WTC11 (cell line): ENCODE measurements around the gene SLC35A4. TPM values are rescaled to one million over a fixed set of nuclear protein-coding genes. Genes with fewer than 3 reads are reported as not detected.

ENCODE experiments used
- CBFB ChIP-seq: sonication (generic); formaldehyde crosslinking; IDR thresholded peaks from 2 replicates; pipeline ENCODE4 v1.8.1; 2022; ENCODE audit warnings: mild to moderate bottlenecking, low read depth, missing genetic modification reagents
- E2F4 ChIP-seq: sonication (generic); formaldehyde crosslinking; IDR thresholded peaks from 2 replicates; pipeline ENCODE4 v1.8.1; 2022; ENCODE audit warnings: low read depth, mild to moderate bottlenecking, moderate library complexity, missing genetic modification reagents, borderline replicate concordance
- ELF4 ChIP-seq: sonication (generic); formaldehyde crosslinking; IDR thresholded peaks from 2 replicates; pipeline ENCODE4 v1.8.1; 2022; ENCODE audit warnings: low read depth, mild to moderate bottlenecking, moderate library complexity, missing genetic modification reagents
- ESRRA ChIP-seq: sonication (generic); formaldehyde crosslinking; IDR thresholded peaks from 2 replicates; pipeline ENCODE4 v1.8.1; 2022; ENCODE audit warnings: mild to moderate bottlenecking, missing genetic modification reagents, borderline replicate concordance
- FOXK1 ChIP-seq: sonication (generic); formaldehyde crosslinking; IDR thresholded peaks from 2 replicates; pipeline ENCODE4 v1.8.0; 2022; ENCODE audit warnings: mild to moderate bottlenecking, moderate library complexity, missing genetic modification reagents
- FOXP1 ChIP-seq: sonication (generic); formaldehyde crosslinking; IDR thresholded peaks from 2 replicates; pipeline ENCODE4 v1.8.0; 2022; ENCODE audit warnings: missing genetic modification reagents, mild to moderate bottlenecking, moderate library complexity, borderline replicate concordance
- FOXP4 ChIP-seq: sonication (generic); formaldehyde crosslinking; IDR thresholded peaks from 2 replicates; pipeline ENCODE4 v1.8.0; 2022; ENCODE audit warnings: mild to moderate bottlenecking, missing genetic modification reagents
- GABPB1 ChIP-seq: sonication (generic); formaldehyde crosslinking; IDR thresholded peaks from 2 replicates; pipeline ENCODE4 v1.8.1; 2023; ENCODE audit warnings: mild to moderate bottlenecking, missing genetic modification reagents
- GTF2I ChIP-seq: fragments of 250-450 bp; sonication (Bioruptor Pico); conservative IDR thresholded peaks from 2 replicates; pipeline ENCODE4 v1.4.0; 2021; ENCODE audit warnings: mild to moderate bottlenecking
- HMGA2 ChIP-seq: fragments of 250-450 bp; sonication (Bioruptor Pico); IDR thresholded peaks from 2 replicates; pipeline ENCODE4 v1.4.0; 2021; ENCODE audit warnings: mild to moderate bottlenecking, moderate library complexity
- JAZF1 ChIP-seq: fragments of 250-450 bp; sonication (Bioruptor Pico); IDR thresholded peaks from 2 replicates; pipeline ENCODE4 v1.9.0; 2021; ENCODE audit warnings: moderate library complexity, mild to moderate bottlenecking, inconsistent platforms
- JUN ChIP-seq: sonication (generic); formaldehyde crosslinking; IDR thresholded peaks from 2 replicates; pipeline ENCODE4 v1.8.0; 2023; ENCODE audit warnings: mild to moderate bottlenecking, missing genetic modification reagents
- MLX ChIP-seq: sonication (generic); formaldehyde crosslinking; IDR thresholded peaks from 2 replicates; pipeline ENCODE4 v1.8.1; 2023; ENCODE audit warnings: mild to moderate bottlenecking, missing genetic modification reagents, moderate library complexity
- MXD4 ChIP-seq: fragments of 250-450 bp; sonication (Bioruptor Pico); IDR thresholded peaks from 2 replicates; pipeline ENCODE4 v1.8.0; 2021; ENCODE audit warnings: mild to moderate bottlenecking, moderate library complexity, borderline replicate concordance
- MYBL2 ChIP-seq: sonication (generic); formaldehyde crosslinking; IDR thresholded peaks from 2 replicates; pipeline ENCODE4 v1.8.1; 2023; ENCODE audit warnings: mild to moderate bottlenecking, moderate library complexity, missing genetic modification reagents
- NR2C2 ChIP-seq: sonication (generic); formaldehyde crosslinking; IDR thresholded peaks from 2 replicates; pipeline ENCODE4 v1.8.0; 2022; ENCODE audit warnings: mild to moderate bottlenecking, missing genetic modification reagents
- OVOL2 ChIP-seq: fragments of 250-450 bp; sonication (Bioruptor Pico); IDR thresholded peaks from 2 replicates; pipeline ENCODE4 v1.9.0; 2021; ENCODE audit warnings: mild to moderate bottlenecking, borderline replicate concordance
- PRDM15 ChIP-seq: sonication (generic); formaldehyde crosslinking; IDR thresholded peaks from 2 replicates; pipeline ENCODE4 v1.8.0; 2022; ENCODE audit warnings: missing genetic modification reagents
- PRRX2 ChIP-seq: fragments of 250-450 bp; sonication (Bioruptor Pico); IDR thresholded peaks from 2 replicates; pipeline ENCODE4 v1.8.0; 2021; ENCODE audit warnings: mild to moderate bottlenecking
- TEAD1 ChIP-seq: sonication (generic); formaldehyde crosslinking; IDR thresholded peaks from 2 replicates; pipeline ENCODE4 v1.8.0; 2022; ENCODE audit warnings: mild to moderate bottlenecking, missing genetic modification reagents
- TP53 ChIP-seq: sonication (generic); formaldehyde crosslinking; IDR thresholded peaks from 2 replicates; pipeline ENCODE4 v1.8.1; 2023; ENCODE audit warnings: mild to moderate bottlenecking, missing genetic modification reagents
- ZNF121 ChIP-seq: sonication (generic); formaldehyde crosslinking; IDR thresholded peaks from 2 replicates; pipeline ENCODE4 v1.8.0; 2023; ENCODE audit warnings: missing genetic modification reagents
- ZNF138 ChIP-seq: sonication (generic); formaldehyde crosslinking; conservative IDR thresholded peaks from 2 replicates; pipeline ENCODE4 v1.8.1; 2022; ENCODE audit warnings: mild to moderate bottlenecking, moderate library complexity, missing genetic modification reagents
- ZNF219 ChIP-seq: sonication (generic); formaldehyde crosslinking; IDR thresholded peaks from 2 replicates; pipeline ENCODE4 v1.8.0; 2023; ENCODE audit warnings: missing genetic modification reagents, mild to moderate bottlenecking, borderline replicate concordance
- ZNF396 ChIP-seq: fragments of 250-450 bp; sonication (Bioruptor Pico); IDR thresholded peaks from 2 replicates; pipeline ENCODE4 v1.8.0; 2021; ENCODE audit warnings: mild to moderate bottlenecking, moderate library complexity, borderline replicate concordance
- ZSCAN18 ChIP-seq: fragments of 250-450 bp; sonication (Bioruptor Pico); IDR thresholded peaks from 2 replicates; pipeline ENCODE4 v2.1.2; 2022; ENCODE audit warnings: mild to moderate bottlenecking, moderate library complexity
- total RNA-seq: library from RNA; stranded (reverse); gene quantifications from 3 replicates; pipeline ENCODE4 v1.2.3, GENCODE V29; 2021
- TF ChIP-seq, protein P1 (sequence below): sonication (generic); formaldehyde crosslinking; IDR thresholded peaks from 2 replicates; pipeline ENCODE4 v1.8.0; 2022; ENCODE audit warnings: mild to moderate bottlenecking, missing genetic modification reagents
- TF ChIP-seq, protein P2 (sequence below): sonication (generic); formaldehyde crosslinking; IDR thresholded peaks from 2 replicates; pipeline ENCODE4 v1.8.1; 2022; ENCODE audit warnings: missing genetic modification reagents, borderline replicate concordance

SLC35A4 gene
- total RNA-seq, 1 experiment from 2014 or later: 74.7 TPM

GRCh38 chr5:140564196-140565023, at the start of gene SLC35A4, which contains the start of gene APBB3 (continued):
- no peak; the same call in 1 of the 2 replicates for TF ChIP-seq FOXP4
- peak; percentile 90 for TF ChIP-seq MYBL2 (CRISPR knock-in tag)
- no peak for TF ChIP-seq MXD4 (CRISPR knock-in tag)
- TF ChIP-seq ZNF396 (CRISPR knock-in tag): no peak
- peak; percentile 72; the same call in 1 of the 2 replicates for TF ChIP-seq ESRRA (CRISPR knock-in tag)
- TF ChIP-seq FOXP1 (CRISPR knock-in tag): peak; percentile 93
- TF ChIP-seq FOXK1 (CRISPR knock-in tag): peak; percentile 71
- no peak; the same call in 1 of the 2 replicates for TF ChIP-seq ELF4 (CRISPR knock-in tag)
- TF ChIP-seq NR2C2 (CRISPR knock-in tag): peak; percentile 44; the same call in 1 of the 2 replicates
- TF ChIP-seq JAZF1 (CRISPR knock-in tag): no peak
- peak; percentile 62; the same call in 1 of the 2 replicates for TF ChIP-seq TP53 (CRISPR knock-in tag)
- peak; percentile 94 for TF ChIP-seq TEAD1 (CRISPR knock-in tag)
- TF ChIP-seq OVOL2: no peak
- TF ChIP-seq, protein P1, sequence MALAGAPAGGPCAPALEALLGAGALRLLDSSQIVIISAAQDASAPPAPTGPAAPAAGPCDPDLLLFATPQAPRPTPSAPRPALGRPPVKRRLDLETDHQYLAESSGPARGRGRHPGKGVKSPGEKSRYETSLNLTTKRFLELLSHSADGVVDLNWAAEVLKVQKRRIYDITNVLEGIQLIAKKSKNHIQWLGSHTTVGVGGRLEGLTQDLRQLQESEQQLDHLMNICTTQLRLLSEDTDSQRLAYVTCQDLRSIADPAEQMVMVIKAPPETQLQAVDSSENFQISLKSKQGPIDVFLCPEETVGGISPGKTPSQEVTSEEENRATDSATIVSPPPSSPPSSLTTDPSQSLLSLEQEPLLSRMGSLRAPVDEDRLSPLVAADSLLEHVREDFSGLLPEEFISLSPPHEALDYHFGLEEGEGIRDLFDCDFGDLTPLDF (CRISPR knock-in tag): no peak
- peak; percentile 70 for TF ChIP-seq PRRX2 (CRISPR knock-in tag)
- TF ChIP-seq JUN (CRISPR knock-in tag): peak; percentile 40; the same call in 1 of the 2 replicates
- TF ChIP-seq, protein P2, sequence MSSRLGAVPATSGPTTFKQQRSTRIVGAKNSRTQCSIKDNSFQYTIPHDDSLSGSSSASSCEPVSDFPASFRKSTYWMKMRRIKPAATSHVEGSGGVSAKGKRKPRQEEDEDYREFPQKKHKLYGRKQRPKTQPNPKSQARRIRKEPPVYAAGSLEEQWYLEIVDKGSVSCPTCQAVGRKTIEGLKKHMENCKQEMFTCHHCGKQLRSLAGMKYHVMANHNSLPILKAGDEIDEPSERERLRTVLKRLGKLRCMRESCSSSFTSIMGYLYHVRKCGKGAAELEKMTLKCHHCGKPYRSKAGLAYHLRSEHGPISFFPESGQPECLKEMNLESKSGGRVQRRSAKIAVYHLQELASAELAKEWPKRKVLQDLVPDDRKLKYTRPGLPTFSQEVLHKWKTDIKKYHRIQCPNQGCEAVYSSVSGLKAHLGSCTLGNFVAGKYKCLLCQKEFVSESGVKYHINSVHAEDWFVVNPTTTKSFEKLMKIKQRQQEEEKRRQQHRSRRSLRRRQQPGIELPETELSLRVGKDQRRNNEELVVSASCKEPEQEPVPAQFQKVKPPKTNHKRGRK: no peak
- TF ChIP-seq GTF2I (CRISPR knock-in tag): no peak
- no peak for TF ChIP-seq CBFB (CRISPR knock-in tag)
- 0 out of 2 replicates have a peak, but pooled peaks have one; percentile 61 for TF ChIP-seq ZNF138 (CRISPR knock-in tag)
- TF ChIP-seq ZSCAN18 (CRISPR knock-in tag): no peak
- TF ChIP-seq MLX (CRISPR knock-in tag): no peak
- TF ChIP-seq E2F4: no peak
- no peak; the same call in 1 of the 2 replicates for TF ChIP-seq ZNF219 (CRISPR knock-in tag)
- peak; percentile 10; the same call in 1 of the 2 replicates for TF ChIP-seq HMGA2 (CRISPR knock-in tag)
- TF ChIP-seq PRDM15 (CRISPR knock-in tag): no peak
- TF ChIP-seq ZNF121 (CRISPR knock-in tag): no peak
- TF ChIP-seq GABPB1: no peak
